C4-2B (cell line): Measurements from ENCODE around the gene DNAH9.

Experiments used
- ZFX ChIP-seq: fragments of 450-650 bp; IDR thresholded peaks from 2 replicates; pipeline ENCODE4 v1.6.1; 2017
- TF ChIP-seq, protein P1 (sequence below): fragments of 450-650 bp; conservative IDR thresholded peaks from 2 replicates; pipeline ENCODE4 v1.5.1; 2017; ENCODE audit warnings: mild to moderate bottlenecking

DNA sequence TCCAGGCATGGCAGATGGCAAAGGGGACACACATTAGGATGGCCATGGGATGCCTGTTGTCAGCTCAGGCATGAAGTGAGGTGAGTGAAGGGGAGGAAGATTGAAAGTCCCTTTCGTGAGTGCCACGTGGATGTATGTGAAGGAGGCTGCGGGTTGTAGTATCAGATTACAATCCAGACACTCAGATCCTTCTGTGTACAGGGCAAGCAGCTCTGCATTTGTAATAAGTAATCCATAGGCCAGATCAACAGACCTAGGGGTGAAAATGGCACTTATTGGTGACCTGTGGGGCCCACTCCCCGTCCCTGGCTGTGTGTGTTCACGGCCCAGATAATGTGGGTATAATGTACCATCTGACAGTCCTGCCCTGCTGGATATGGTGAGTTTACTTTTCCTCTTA, 159.5 kb downstream of the DNAH9 start:
- TF ChIP-seq, protein P1, sequence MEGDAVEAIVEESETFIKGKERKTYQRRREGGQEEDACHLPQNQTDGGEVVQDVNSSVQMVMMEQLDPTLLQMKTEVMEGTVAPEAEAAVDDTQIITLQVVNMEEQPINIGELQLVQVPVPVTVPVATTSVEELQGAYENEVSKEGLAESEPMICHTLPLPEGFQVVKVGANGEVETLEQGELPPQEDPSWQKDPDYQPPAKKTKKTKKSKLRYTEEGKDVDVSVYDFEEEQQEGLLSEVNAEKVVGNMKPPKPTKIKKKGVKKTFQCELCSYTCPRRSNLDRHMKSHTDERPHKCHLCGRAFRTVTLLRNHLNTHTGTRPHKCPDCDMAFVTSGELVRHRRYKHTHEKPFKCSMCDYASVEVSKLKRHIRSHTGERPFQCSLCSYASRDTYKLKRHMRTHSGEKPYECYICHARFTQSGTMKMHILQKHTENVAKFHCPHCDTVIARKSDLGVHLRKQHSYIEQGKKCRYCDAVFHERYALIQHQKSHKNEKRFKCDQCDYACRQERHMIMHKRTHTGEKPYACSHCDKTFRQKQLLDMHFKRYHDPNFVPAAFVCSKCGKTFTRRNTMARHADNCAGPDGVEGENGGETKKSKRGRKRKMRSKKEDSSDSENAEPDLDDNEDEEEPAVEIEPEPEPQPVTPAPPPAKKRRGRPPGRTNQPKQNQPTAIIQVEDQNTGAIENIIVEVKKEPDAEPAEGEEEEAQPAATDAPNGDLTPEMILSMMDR, result no peak
- TF ChIP-seq ZFX, result 0 out of 2 replicates have a peak, but pooled peaks have one; percentile 7
